GM12878 (cell line): ENCODE measurements around the gene DHRS9. TPM values are rescaled to one million over a fixed set of nuclear protein-coding genes. Genes with fewer than 3 reads are reported as not detected.

Experiments used
- ATAC-seq: fragments of 200-7000 bp; cut with Tn5 transposase; 3 replicates; pipeline ENCODE4 v1.9.1; 2020; ENCODE audit warnings: mild to moderate bottlenecking, moderate library complexity
- BruUV-seq: library from RNA; stranded (reverse); fragments of 400-500 nt; replicated peaks from 2 replicates; lab custom pipeline; 2021; lab: Mats Ljungman, UMichigan
- CTCF ChIA-PET: fragments of 300-600 bp; sonication (Branson Sonifier 250); formaldehyde crosslinking; extraction: SDS; loops from one replicate; lab custom pipeline; 2021; ENCODE audit warnings: inconsistent platforms; lab: Yijun Ruan, JAX
- POLR2A ChIA-PET: fragments of 350-600 bp; formaldehyde crosslinking; extraction: SDS; loops from one replicate; lab custom pipeline; 2021; ENCODE audit warnings: inconsistent platforms; lab: Charles Lee
- RAD21 ChIA-PET: fragments of 300-600 bp; sonication (Branson Sonifier 250); formaldehyde crosslinking; loops from one replicate; lab custom pipeline; 2023; ENCODE audit warnings: antibody characterized with exemption; ENCODE audit not compliant: unreplicated experiment; lab: Charles Lee
- SMC1A ChIA-PET: fragments of 300-600 bp; sonication (Branson Sonifier 250); formaldehyde crosslinking; loops from one replicate; lab custom pipeline; 2023; ENCODE audit not compliant: unreplicated experiment, uncharacterized antibody; lab: Charles Lee
- DNase-seq: peaks from one replicate; pipeline ENCODE4 v3.0.0-alpha.2; 2011; ENCODE audit warnings: low read depth, low spot score
- FAIRE-seq: peaks from 3 replicates; lab custom pipeline; 2011; peaks lifted over from hg19 to GRCh38; lab: Jason Lieb, UNC
- H2AFZ ChIP-seq: 2 replicates; pipeline ENCODE4 v1.6.0; 2011; ENCODE audit warnings: low read depth, low read length, control low read depth; ENCODE audit not compliant: control insufficient read depth
- H3K27ac ChIP-seq: 2 replicates; pipeline ENCODE4 v1.5.1; 2011; ENCODE audit warnings: control low read depth; ENCODE audit not compliant: control insufficient read depth, insufficient read depth
- H3K27me3 ChIP-seq, 2 experiments: replicated peaks in 1 of 2; 2 replicates each; pipeline versions ENCODE4 v1.6.0 to v1.6.1; 2011; ENCODE audit warnings: low read length in 1 of 2; ENCODE audit not compliant: control insufficient read depth in 2 of 2, insufficient read depth in 2 of 2
- H3K36me3 ChIP-seq, 2 experiments: 2 replicates each; pipeline ENCODE4 v1.5.1; 2011; ENCODE audit warnings: low read length in 1 of 2; ENCODE audit not compliant: control insufficient read depth in 2 of 2, insufficient read depth in 2 of 2
- H3K4me1 ChIP-seq: 2 replicates; pipeline ENCODE4 v1.6.1; 2011; ENCODE audit warnings: mild to moderate bottlenecking, low read length, moderate library complexity, mixed read lengths; ENCODE audit not compliant: control insufficient read depth, insufficient read depth
- H3K4me2 ChIP-seq: 2 replicates; pipeline ENCODE4 v1.6.0; 2011; ENCODE audit warnings: control low read depth; ENCODE audit not compliant: control insufficient read depth, insufficient read depth
- H3K4me3 ChIP-seq: fragments of 200-600 bp; sonication (generic); 2 replicates; pipeline ENCODE4 v1.5.1; 2016
- H3K79me2 ChIP-seq: 2 replicates; pipeline ENCODE4 v1.6.0; 2011; ENCODE audit warnings: low read length; ENCODE audit not compliant: control insufficient read depth, insufficient read depth
- H3K9ac ChIP-seq: 2 replicates; pipeline ENCODE4 v1.8.0; 2011; ENCODE audit warnings: low read length, control low read depth, mixed read lengths; ENCODE audit not compliant: control insufficient read depth, insufficient read depth
- H3K9me3 ChIP-seq: replicated peaks from 3 replicates; pipeline ENCODE4 v1.5.1; 2011; ENCODE audit warnings: mild to moderate bottlenecking, low read length; ENCODE audit not compliant: control insufficient read depth, insufficient read depth
- H4K20me1 ChIP-seq: 2 replicates; pipeline ENCODE4 v1.6.0; 2011; ENCODE audit not compliant: control insufficient read depth, insufficient read depth
- HDAC6 ChIP-seq: fragments of 200-600 bp; sonication (generic); IDR thresholded peaks from one replicate; pipeline ENCODE4 v1.8.0; 2017; ENCODE audit warnings: antibody characterized with exemption; ENCODE audit not compliant: unreplicated experiment
- IKZF1 ChIP-seq: fragments of 450-650 bp; conservative IDR thresholded peaks from 2 replicates; pipeline ENCODE4 v1.6.1; 2017; ENCODE audit warnings: antibody characterized with exemption, mild to moderate bottlenecking
- KDM1A ChIP-seq: fragments of 200-600 bp; sonication (generic); IDR thresholded peaks from 2 replicates; pipeline ENCODE4 v1.6.1; 2016; ENCODE audit warnings: borderline replicate concordance
- KLF5 ChIP-seq: fragments of 450-650 bp; IDR thresholded peaks from 2 replicates; pipeline ENCODE4 v1.6.1; 2014; ENCODE audit warnings: mild to moderate bottlenecking; ENCODE audit not compliant: partially characterized antibody
- LARP7 ChIP-seq: fragments of 450-650 bp; IDR thresholded peaks from 2 replicates; pipeline ENCODE4 v1.6.1; 2017; ENCODE audit warnings: mild to moderate bottlenecking
- MLLT1 ChIP-seq: fragments of 450-650 bp; IDR thresholded peaks from 2 replicates; pipeline ENCODE4 v1.6.1; 2016; ENCODE audit warnings: mild to moderate bottlenecking
- REST ChIP-seq: IDR thresholded peaks from 2 replicates; pipeline ENCODE4 v1.6.1; 2012; ENCODE audit warnings: mild to moderate bottlenecking, low read depth, low read length
- SMAD1 ChIP-seq: fragments of 450-650 bp; IDR thresholded peaks from 2 replicates; pipeline ENCODE4 v1.6.1; 2018; ENCODE audit warnings: mild to moderate bottlenecking, low read depth; ENCODE audit not compliant: partially characterized antibody
- TAF1 ChIP-seq: IDR thresholded peaks from 2 replicates; pipeline ENCODE4 v1.6.1; 2011; ENCODE audit warnings: mild to moderate bottlenecking, low read depth, low read length, borderline replicate concordance
- WGBS: methylation state at CpG from one replicate; pipeline ENCODE4 v1.1.6; 2016; ENCODE audit warnings: low lambda C conversion rate; ENCODE audit not compliant: insufficient replicate concordance, insufficient coverage; ENCODE audit errors: missing lambda C conversion rate; 5-methylcytosine and 5-hydroxymethylcytosine counted together
- in situ Hi-C: fragments of 300-500 bp; cut with MboI; formaldehyde crosslinking; loops from 9 replicates; pipeline ENCODE4 v1.14.3; 2018; ENCODE audit warnings: mixed read lengths
- intact Hi-C: fragments of 100-400 bp; cut with micrococcal nuclease; formaldehyde crosslinking; loops from one replicate; pipeline ENCODE4 v1.14.2; 2022; ENCODE audit not compliant: unreplicated experiment
- polyA plus RNA-seq, 11 experiments: library from polyadenylated mRNA; depleted of rRNA in 4 of 11; unstranded in 6 of 11; stranded (reverse) in 5 of 11; fragments of >200 nt; fragmentation: Nextera tagmentation in 4 of 11; fragmentation: Illumina TruSeq in 1 of 11; extraction: Ambion mirVana in 4 of 11; extraction: Trizol in 1 of 11; gene quantifications; 1 replicate in 1 of 11; 2 replicates in 10 of 11; pipeline versions ENCODE4 v1.2.1 to v1.2.3, GENCODE V29; 2011 to 2016; ENCODE audit warnings: inconsistent platforms in 2 of 11, missing spikeins in 2 of 11, low read depth in 1 of 11
- total RNA-seq, 4 experiments: library from RNA; depleted of rRNA in 3 of 4; stranded (reverse); fragments of >200 nt in 3 of 4; fragmentation: Illumina TruSeq in 1 of 4; extraction: Trizol in 1 of 4; gene quantifications; 2 replicates each; pipeline versions ENCODE4 v1.2.1 to v1.2.3, GENCODE V29; 2013 to 2021

The DHRS9 gene
- total and polyA plus RNA-seq, 10 of the 15 experiments (the other 5 are each of a cell fraction or from before 2014, with no cell fraction given): 0.09 to 0.34 (median 0.13) TPM; not detected in 5

- WGBS: 38% methylated on average over 8 of the region's 8 CpGs
- in situ Hi-C loops: no loop called here
- POLR2A ChIA-PET: no interaction called here
- BruUV-seq: no TSS peak
- DNase-seq (no peak), ATAC-seq (no peak), FAIRE-seq (no peak)
- H3K79me2 ChIP-seq: no peaks in the 10 kb centered on the region
- RAD21 ChIA-PET: interaction anchor here (1.2 to 1.6 kb wide), 2 partner anchors 8 to 30 kb away, joined by 3 to 5 read pairs; no protein-coding TSS in a partner anchor
- no peaks in the 10 kb centered on the region for H3K27me3 ChIP-seq
- CTCF ChIA-PET: interaction anchor here (0.6 to 7.5 kb wide), 10 partner anchors 9 to 181 kb away, joined by 3 to 105 read pairs (median 4); no protein-coding TSS in a partner anchor
- H3K36me3 ChIP-seq: no peaks in the 10 kb centered on the region
- H4K20me1 ChIP-seq: no peaks in the 10 kb centered on the region
- intact Hi-C loops: loop anchor here (2.0 to 10.0 kb wide), 2 partner anchors 179 to 255 kb away; no protein-coding TSS in a partner anchor
- H3K4me2 ChIP-seq: no peak overlapping the region
- H2AFZ ChIP-seq: no peak overlapping the region
- SMC1A ChIA-PET: interaction anchor here (1.3 to 1.4 kb wide), 3 partner anchors 8 to 177 kb away, joined by 3 to 6 read pairs (median 4); no protein-coding TSS in a partner anchor
- H3K4me1 ChIP-seq: no peaks in the 10 kb centered on the region
- no peak overlapping the region for H3K27ac ChIP-seq
- no peak overlapping the region for H3K9ac ChIP-seq
- no peak for TF ChIP-seq HDAC6
- no peak for TF ChIP-seq KLF5
- TF ChIP-seq KDM1A: no peak
- TF ChIP-seq IKZF1: no peak
- no peak for TF ChIP-seq TAF1
- no peak for TF ChIP-seq SMAD1
- no peak for TF ChIP-seq MLLT1
- TF ChIP-seq LARP7: no peak
- no peak for TF ChIP-seq REST
- no peak overlapping the region for H3K4me3 ChIP-seq
- no peaks in the 10 kb centered on the region for H3K9me3 ChIP-seq
Measured at GRCh38 chr2:169139993-169140767, 70.8 kb downstream of the DHRS9 start.
